CD4-positive, alpha-beta T cell treated with Interferon gamma for 1 hour (primary cell): ENCODE measurements around the gene MLIP.
"Not testable (repeated sequence)": the region's sequence is repeated elsewhere in the genome, so short reads cannot be mapped to it uniquely, and the experiment has no call there.

Experiments used
- DNase-seq: peaks from one replicate; pipeline ENCODE4 v3.0.0-alpha.2; 2020

The MLIP gene

DNA sequence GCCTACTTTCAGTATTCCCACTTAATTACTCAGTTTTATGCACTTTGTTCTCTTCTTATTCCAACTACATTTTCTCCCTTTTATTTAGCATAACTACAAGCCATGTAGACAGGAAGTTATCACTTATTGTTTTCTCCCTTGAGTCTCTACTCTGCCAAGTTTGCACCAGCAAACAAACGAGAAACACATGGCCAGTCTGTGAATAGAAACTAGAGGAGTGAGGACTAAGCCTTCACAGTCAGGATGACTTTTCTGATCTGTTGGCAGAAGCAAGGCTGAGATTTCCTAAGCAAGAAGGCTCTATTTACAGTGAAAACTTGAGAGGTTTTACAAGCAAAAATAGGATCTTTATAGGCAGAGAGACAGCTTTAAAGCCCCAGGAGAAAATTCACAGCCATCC lies 127.2 kb downstream of the MLIP start:
- DNase-seq = no peak

DNA sequence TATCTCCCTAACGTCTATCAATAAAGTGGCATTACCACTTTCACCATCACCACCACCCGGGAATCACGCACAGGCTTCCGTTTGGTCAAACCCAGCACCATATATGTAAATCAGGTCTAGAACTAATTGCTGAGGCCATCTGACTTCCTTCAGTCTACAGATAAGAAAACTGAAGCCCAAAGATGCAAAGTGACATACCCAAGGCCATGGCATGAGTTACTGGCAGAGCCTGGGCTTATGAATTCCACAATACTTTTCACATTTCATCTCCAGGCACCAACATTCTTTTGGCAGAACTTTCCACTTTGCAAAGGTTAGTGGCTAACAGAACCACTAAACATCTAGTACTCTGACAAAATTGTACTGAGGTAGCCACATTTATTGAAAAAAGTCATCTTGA lies 132.5 kb downstream of the MLIP start:
- no peak for DNase-seq

DNA sequence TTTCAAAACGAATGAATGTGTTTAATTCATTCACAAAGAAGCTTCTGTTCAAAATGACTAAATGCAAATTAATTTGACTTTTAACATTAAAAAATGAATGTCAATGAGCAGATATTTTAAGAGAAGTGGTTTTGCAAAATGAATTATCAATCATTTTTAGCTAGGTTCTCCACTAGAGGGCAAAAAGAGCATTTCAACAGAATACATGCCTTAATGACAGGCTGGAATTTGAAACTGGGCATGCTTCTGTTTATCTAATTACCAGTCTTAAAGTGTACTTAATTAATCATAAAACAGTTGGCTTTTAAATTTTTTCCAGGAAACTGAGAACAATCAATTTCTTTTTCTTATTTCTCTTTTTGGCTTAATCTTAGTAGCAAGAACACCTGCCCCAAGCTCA lies 133.2 kb downstream of the MLIP start:
- DNase-seq = no peak

DNA sequence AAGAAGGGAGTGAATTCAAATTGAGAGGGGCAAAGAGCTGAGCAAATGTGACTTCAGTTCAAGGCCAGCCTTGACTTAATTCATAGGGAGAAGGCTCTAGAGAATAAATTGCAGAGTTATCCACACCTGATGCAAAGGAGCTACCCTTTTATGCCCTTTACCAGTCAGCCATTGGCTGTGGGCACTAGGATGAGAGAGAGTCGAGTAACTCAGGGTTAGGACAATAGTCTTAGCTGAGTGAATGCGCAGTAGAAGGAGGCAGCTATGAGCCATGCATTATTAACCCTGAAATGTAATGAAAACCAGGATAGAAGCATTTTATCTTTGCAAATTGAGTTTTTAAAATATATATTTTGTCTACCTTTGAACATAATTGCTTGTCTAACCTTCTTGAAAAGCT lies 134.0 kb downstream of the MLIP start:
- no peak for DNase-seq

DNA sequence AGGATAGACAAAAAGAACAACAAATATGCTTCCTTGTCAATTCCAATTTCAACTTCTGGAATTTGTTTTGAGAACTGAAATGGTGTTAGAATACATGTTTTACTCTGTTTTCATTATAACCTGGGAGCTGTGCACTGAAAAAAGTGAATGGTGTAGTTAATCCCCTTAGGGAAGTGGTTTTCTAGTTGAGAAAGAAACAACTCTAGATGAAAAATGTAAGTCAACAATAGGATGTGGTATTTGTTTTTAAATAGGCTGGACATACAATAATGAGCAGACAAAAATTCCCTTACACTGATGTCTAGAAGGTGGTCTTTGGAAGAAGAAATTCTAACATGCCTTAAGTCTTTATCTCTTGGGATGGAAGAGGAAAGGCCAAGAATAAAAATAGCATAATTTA lies 137.1 kb downstream of the MLIP start:
- no peak for DNase-seq

DNA sequence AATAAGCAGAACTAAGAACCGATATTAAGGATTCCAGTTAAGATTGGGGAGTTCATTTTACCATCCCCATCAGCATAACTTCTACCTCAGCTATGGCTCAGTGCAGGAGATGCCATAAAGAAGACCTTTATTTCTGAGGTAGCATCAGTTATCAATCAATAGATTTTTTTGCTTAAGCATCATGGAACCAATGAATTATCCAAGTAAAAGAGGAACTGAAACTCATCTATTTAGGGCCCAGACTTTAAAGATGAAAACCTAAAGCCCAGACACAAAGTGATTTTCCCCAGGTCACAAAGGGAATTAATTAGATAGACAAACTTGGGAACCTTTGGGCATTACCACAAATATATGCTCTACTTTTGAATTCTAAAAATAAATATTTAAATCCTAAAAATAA lies 137.8 kb downstream of the MLIP start:
- DNase-seq = no peak

DNA sequence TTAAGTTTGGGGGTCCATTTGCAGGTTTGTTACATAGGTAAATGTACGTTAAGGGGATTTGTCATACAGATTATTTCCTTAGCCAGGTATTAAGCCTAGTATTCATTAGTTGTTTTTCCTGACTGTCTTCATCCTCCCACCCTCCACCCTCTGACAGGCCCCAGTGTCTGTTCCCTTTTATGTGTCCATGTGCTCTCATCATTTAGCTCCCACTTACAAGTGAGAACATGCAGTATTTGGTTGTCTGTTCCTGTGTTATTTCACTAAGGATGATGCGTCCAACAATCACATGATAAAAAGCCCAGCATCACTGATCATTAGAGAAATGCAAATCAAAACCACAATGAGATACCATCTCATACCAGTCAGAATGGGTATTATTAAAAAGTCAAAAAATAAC lies 138.6 kb downstream of the MLIP start:
- not testable (repeated sequence) for DNase-seq

DNA sequence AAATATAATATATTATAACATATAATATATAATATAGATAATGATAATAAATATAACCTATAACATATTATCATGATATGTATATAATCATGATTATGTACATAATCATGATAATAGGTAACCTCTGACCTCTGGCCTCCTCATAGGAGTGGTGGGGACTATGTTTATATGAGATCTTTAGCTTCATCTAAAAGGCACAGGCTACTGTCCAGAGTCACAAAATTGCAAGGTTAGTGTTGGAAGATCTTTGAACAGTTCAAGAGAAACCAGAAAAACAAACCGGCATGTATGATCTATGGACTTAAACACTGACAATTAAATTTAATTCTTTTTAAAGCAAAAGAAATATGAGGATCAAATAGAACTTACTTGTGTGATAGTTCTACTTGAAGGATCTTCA lies 141.3 kb downstream of the MLIP start:
- DNase-seq = no peak

DNA sequence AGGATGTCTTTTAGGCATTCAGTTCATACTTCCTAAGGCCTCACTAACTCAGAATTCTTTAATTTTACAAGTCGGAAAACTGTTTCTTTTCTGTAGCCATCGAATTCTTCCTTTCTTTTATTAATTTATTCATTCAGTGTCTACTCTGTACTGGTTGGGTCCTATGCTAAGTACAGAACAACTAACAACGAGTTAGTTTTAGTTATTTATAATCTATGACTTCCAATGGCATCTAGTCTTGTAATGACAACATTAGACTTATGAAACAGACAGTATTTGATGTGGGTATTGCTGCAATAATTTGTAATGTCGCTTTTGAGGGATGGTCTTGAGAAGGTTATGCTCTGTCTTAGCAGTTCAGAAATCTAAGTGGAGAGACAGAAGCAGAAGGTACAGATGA lies 141.7 kb downstream of the MLIP start:
- no peak for DNase-seq

DNA sequence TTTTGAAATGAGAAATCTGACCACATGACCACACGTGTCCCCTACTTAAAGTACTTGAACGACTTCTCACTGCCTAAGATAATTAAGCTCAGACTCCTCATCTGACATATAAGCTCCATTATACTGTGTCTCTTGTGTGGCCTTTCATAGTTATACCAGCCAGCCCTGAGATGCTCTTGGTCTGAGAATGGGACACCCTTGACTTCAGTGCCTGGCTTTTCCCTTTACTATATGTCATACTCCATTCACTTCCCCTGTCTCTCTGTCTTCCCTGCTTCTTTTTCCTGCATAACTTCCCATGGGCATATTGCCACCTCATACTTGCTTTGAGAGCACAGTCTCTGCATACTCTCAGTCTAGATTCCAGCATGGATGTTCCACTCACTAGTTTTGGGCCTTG lies 143.6 kb downstream of the MLIP start:
- DNase-seq = no peak

DNA sequence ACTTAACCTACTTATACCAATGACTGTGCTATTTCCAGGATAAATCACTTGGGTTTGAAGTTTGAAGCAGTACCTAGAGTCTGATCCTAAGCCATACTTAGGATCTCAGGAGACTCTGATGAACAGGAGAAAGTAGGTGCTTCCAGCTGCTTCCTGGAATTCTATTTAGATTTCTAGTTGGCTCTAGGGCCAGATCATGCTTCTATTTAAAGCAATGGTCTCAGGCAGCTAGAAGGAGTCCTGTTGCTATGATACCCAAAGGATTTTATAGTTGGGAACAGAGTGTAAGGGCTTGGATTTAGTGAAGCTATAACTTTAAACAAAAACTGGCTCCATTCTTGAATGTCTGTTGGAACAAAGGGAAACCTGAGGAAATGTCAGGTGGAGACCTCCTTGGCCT lies 144.6 kb downstream of the MLIP start:
- DNase-seq = no peak

DNA sequence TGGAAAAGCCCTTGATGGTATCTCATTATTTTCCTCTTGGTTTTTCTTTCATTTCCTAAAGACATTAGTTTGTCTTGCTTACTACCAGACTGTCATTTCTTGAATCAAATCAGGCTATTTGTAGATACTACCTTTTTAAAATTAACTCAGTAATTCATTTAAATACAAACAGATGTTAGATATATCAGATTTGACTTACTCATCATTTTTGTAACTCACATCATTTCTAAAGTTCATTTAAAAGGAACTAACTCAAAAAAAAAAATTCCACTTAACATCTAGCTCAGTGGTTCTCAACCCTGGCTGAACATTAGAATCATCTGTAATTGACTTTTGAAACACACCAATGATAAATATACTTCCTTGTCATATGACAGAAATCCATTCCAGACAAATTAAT lies 148.8 kb downstream of the MLIP start:
- DNase-seq = no peak

DNA sequence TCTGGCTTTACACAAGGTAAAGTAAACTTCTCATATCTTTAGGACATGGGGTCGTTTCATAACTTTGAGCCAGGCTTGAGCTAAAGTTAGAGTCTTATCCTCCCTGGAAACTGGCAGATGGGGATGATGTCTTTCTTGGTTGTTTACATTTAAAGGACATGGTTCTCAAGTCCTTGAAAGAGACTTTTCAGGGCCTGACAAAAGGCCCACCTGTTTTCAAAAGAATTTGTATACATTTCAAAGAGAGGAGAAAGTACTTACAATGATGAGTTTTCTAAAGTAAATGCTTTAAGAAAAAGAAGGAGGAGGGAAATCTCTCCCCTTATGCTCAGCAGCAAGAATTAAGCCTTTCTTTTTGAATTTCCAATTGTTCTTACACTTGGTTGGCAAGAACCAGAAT lies 151.3 kb downstream of the MLIP start:
- no peak for DNase-seq

DNA sequence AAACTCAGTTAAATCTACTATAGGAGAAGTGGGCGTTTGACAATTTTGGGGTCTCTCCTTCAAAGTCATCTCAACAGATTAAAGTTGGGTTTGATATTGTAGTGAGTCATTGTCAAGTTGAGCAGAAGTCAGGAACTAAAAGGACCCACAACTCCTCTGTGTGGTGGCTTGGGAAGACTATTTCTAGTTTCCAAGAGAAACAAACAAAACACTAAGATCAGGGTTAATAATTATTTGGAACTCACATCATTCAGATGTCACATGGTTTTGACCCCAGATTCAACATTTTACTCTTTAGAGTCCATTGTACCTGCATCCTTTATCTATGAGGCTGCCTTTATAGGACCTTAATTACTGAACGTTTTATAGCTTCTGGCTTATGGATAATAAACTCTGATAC lies 151.7 kb downstream of the MLIP start:
- no peak for DNase-seq

DNA sequence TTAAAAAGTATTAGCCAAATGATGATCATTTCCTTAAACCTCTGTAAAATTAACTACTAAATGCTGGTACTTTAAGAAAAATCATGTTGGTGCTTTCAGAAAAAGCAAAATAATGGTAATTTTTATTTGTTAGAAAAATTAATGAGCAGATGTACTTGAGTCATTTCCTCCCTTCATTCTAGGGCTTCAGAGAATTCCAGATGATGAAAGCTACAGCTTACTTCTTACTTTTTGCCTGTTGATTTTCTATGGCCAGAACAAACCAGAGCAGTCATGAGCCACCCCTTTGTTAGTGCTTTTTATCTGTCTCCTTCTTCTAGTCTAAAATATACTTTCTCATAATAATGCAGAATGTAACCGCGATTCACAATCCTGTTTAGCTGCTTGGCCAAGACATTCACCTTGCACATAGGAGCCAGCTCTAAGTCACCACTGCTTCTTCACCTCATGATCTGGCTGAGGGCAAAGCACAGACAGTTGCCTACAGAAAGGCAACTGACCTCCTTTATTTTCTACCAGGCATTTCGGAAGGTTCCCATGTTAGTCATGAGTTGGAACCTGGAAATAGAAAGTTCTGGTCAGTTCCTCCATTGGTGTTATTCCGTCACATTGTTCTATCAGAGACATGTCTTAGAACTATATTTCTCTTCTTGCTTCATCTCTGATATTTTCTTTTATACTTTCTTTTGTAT lies 153.5 kb downstream of the MLIP start:
- DNase-seq = no peak

DNA sequence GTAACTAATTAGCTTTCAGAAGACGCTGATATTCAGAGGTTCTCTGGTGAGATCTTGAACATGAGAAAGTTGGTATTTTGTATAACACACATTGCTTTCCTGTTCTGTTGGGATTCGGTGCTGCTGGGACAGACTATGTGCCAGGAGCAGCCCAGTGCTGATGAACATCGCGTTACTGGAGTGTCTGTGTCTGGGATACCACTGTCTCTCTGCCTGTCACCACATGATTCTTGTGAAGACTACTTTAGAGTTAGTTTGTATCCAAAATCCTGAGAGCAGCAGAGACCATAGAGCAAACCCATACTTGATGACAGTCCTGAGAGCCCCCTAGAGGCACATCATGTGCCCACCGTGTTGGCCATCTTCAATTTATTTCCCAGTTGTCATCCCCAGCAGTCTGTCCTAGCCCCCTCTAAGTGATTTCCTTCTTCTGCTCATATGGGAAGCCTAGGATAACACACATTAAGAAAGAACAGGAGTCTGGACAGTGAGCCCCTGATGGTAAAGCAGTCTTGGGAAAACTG lies 155.2 kb downstream of the MLIP start:
- no peak for DNase-seq

DNA sequence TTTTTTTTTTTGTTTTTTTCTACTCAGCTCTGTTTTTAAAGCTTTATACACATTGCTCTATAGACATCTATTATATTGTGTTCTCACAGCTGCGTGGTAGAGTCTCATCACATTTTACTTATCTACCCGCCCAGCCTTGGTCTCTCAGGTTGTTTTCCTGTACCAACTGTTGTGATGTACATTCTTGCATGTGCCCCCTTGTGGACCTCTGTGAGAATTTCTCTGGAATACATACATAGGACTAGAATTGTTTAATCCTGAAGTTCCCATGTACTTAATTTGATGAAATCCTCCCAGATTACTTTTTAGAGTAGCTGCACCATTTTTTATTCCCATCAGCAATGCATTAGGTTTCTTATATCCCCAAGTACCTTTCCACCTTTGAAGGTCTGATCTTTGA lies 156.6 kb downstream of the MLIP start:
- DNase-seq = no peak

DNA sequence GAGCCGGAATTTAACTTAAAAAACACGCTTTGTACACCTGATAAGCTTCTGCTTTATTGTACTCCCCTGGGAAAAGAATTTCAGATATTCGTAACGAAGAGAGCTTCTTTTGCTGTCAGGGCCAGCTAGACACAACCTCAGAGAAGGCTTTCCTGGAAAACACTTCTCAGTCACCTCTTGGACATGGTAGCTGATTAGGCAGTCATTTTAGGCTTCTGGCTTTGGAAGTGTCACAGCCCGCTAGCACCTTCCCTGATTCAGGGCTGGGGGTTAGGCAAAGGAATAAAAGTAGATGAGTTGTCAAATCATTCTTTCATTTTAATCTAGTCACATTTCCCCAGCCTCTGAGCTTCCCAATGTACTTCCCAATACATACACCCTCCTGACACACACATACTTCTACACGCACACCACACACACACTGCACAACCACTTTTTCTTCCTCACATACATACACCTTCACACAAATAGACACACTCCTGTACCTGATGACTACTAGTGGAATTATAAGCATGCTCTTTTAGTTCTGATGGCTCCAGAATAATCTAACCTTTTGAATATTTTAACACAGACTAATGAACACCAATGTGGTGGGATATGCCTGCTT lies 162.1 kb downstream of the MLIP start:
- DNase-seq = no peak

DNA sequence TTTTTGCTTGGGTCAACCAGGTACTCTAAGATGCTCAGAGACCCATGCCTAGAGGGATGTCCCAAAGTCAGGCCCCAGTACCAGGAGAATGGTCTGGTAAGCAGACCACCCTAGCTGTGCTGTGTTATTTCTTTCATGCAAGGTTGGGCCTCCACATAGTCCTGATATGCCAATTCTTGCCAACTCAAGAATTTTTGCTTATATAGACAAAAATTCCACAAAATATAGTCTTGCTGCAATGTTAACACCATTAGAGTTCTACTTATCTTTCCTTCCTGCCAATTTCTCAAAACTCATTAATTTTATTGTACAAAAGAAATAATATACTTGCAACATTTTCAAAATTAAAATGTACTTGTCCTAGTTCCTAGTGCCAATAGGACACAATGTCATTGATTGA lies 163.1 kb downstream of the MLIP start:
- no peak for DNase-seq

DNA sequence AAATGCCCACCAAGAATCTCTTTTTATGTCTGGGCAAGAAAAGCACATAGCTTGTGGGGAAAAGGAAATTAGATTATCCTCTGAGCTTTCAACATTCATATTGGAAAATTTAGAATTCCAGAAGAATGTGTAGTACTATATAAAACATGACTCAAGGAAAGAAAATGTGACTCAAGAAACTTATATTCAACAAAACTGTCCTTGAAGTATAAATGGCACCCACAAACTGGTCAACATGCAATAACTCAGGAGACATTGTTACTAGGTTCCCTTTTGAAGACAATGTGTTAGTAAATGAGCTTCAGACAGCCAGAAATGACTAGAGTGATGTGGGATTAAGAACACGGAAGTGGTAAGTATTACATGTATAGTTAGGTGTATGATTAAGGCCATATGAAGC lies 170.9 kb downstream of the MLIP start:
- DNase-seq = no peak

DNA sequence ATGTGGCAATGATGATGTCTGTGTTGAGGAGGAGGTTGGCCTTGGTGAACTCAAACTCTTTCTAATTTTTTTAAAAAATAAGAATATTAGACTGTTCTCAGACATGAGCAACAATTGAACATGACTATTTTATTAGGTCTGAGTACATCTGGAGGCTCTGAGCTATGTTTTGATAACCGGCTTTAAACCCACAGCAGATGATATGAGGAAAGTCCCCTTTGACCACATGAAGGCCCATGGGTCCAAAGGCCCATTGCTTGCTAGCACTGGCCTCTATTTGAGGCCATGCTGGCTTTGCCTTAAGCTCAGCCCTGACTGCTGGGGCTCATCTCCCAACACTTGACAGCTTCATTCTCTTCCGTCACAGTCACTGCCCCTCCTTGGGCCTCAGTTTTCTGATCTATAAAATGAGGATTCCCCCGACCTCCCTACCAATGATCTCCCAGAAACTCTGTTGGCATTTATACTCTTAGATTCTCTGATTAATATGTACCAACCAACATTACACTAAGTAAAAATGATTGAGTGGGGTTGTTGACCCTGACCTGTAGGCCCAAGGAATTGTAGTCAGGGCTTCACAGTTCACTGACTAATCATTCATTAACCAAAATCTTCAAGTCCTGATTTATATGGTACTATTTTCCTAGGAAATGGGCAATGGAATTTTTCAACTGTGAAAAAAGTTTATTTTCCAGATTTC lies 173.1 kb downstream of the MLIP start:
- DNase-seq = no peak

DNA sequence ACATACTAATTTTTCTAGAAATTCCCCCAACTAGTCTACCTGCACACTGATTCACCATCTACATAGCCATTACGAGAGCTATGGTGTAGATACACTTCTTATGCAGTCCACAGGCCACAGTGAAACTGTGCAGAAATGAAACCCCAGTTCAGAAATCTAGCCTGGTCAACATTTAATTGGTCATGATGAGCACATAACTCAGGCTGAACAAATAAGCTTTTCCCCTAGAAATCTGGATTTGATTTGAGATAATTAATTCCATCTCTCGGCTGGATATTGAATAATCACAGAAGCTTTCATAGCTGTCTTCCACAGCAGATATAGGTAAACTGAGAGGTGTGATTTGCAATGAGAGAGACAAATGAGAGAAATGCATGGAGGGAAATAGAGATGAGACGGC lies 174.4 kb downstream of the MLIP start:
- no peak for DNase-seq

DNA sequence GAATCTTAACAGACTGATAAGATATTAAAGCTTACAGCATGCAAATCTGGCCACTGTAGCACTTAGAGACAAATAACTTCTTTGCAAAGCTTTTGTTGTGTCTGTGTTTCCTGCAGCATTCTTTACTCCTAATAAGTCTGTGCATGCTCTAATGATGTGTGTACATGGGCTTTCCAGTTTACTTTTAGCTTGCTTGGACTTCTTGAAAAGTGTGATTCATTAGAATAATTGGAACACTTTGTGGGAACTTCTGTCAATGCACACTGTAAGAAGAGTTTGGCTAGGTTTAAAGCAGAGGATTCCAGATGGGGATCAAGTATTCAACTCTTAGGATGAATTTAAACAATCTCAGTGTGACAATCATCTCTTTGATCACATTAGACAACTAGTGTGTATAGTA lies 174.9 kb downstream of the MLIP start:
- DNase-seq = no peak

DNA sequence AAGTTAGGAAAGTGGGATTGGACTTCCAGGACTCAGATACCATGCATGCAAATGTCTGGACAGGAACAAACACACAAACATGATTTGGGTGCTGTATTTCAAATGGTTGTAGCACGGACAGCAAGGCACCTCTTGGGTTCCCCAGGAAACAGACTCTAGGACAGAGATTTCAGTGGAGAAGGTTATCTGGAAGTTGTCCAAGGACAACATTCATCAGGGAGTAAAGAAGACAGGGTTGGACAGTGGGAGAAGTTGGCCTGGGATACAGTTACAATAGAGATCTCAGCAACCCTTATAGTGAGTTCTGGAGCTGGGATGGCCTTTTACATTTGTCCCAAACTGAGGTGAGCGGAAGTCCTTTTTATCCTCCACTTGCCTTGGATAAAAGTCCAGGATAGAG lies 177.2 kb downstream of the MLIP start:
- DNase-seq = no peak
